Endothelial cell of umbilical vein (primary cell): ENCODE data around the gene IQGAP1. TPM values are rescaled to one million over a fixed set of nuclear protein-coding genes. Genes with fewer than 3 reads are reported as not detected.
A peak's percentile ranks its signal among the peaks of the same experiment; 100 is the strongest.

ENCODE experiments used
- BruUV-seq: library from RNA; stranded (reverse); fragments of 400-500 nt; replicated peaks from 2 replicates; lab custom pipeline; 2021; lab: Mats Ljungman, UMichigan
- CTCF ChIA-PET: fragments of 300-600, 350-600 bp; sonication (Branson Sonifier 250); formaldehyde crosslinking; loops from one replicate; lab custom pipeline; 2021; ENCODE audit warnings: antibody characterized with exemption, inconsistent platforms; lab: Charles Lee
- POLR2A ChIA-PET: fragments of 300-600, 350-600 bp; sonication (Branson Sonifier 250); formaldehyde crosslinking; loops from one replicate; lab custom pipeline; 2021; ENCODE audit warnings: antibody characterized with exemption, inconsistent platforms; lab: Charles Lee
- DNase-seq: peaks from one replicate; pipeline ENCODE4 v3.0.0-alpha.2; 2011; ENCODE audit warnings: low read depth, low spot score
- FAIRE-seq: peaks from 2 replicates; lab custom pipeline; 2011; peaks lifted over from hg19 to GRCh38; lab: Jason Lieb, UNC
- H2AFZ ChIP-seq: 2 replicates; pipeline ENCODE4 v1.6.0; 2012; ENCODE audit warnings: low read depth, low read length, control low read depth, inconsistent platforms
- H3K27ac ChIP-seq: 2 replicates; pipeline ENCODE4 v1.5.1; 2011; ENCODE audit warnings: low read depth, mild to moderate bottlenecking, control low read depth, low read length, moderate library complexity; ENCODE audit not compliant: insufficient read depth
- H3K27me3 ChIP-seq, 2 experiments: 2 replicates each; pipeline versions ENCODE4 v1.6.0 to v1.6.1; 2011; ENCODE audit warnings: low read length in 2 of 2, mixed read lengths in 1 of 2; ENCODE audit not compliant: control insufficient read depth in 2 of 2, insufficient read depth in 2 of 2
- H3K36me3 ChIP-seq, 2 experiments: 2 replicates in 1 of 2; 3 replicates in 1 of 2; pipeline ENCODE4 v1.5.1; 2011; ENCODE audit warnings: low read length in 2 of 2, mild to moderate bottlenecking in 1 of 2, moderate library complexity in 1 of 2; ENCODE audit not compliant: control insufficient read depth in 2 of 2, insufficient read depth in 2 of 2; ENCODE audit errors: extremely low read depth in 1 of 2
- H3K4me1 ChIP-seq: 3 replicates; pipeline ENCODE4 v1.5.1; 2011; ENCODE audit warnings: mild to moderate bottlenecking, low read length; ENCODE audit not compliant: control insufficient read depth, insufficient read depth; ENCODE audit errors: extremely low read depth
- H3K4me2 ChIP-seq: 2 replicates; pipeline ENCODE4 v1.6.1; 2011; ENCODE audit warnings: low read length, control low read depth, mixed read lengths; ENCODE audit not compliant: insufficient read depth
- H3K4me3 ChIP-seq, 3 experiments: fragments of 200-600 bp in 1 of 3; sonication (generic), shearing (Covaris generic) in 1 of 3; replicated peaks in 1 of 3; 2 replicates each; pipeline ENCODE4 v1.5.1; 2011 to 2016; ENCODE audit warnings: control low read depth in 3 of 3, low read length in 3 of 3, mild to moderate bottlenecking in 2 of 3, inconsistent platforms in 1 of 3, low read depth in 1 of 3, moderate library complexity in 1 of 3; ENCODE audit not compliant: insufficient read depth in 1 of 3
- H3K79me2 ChIP-seq: 2 replicates; pipeline ENCODE4 v1.6.0; 2012; ENCODE audit warnings: low read length, inconsistent platforms; ENCODE audit not compliant: control insufficient read depth, insufficient read depth
- H3K9ac ChIP-seq: replicated peaks from 2 replicates; pipeline ENCODE3; 2011; ENCODE audit warnings: low read length, control low read depth; ENCODE audit not compliant: insufficient read depth; ENCODE audit errors: extremely low read depth
- H3K9me1 ChIP-seq: replicated peaks from 3 replicates; pipeline ENCODE4 v1.6.0; 2011; ENCODE audit warnings: mild to moderate bottlenecking, low read length; ENCODE audit not compliant: control insufficient read depth, insufficient read depth; ENCODE audit errors: extremely low read depth
- H3K9me3 ChIP-seq: replicated peaks from 2 replicates; pipeline ENCODE4 v1.5.1; 2012; ENCODE audit warnings: low read length, inconsistent platforms; ENCODE audit not compliant: control insufficient read depth, insufficient read depth
- H4K20me1 ChIP-seq: replicated peaks from 2 replicates; pipeline ENCODE3; 2011; ENCODE audit warnings: mild to moderate bottlenecking, low read length; ENCODE audit not compliant: control insufficient read depth, insufficient read depth; ENCODE audit errors: extremely low read depth
- CTCF ChIP-seq, 2 donors: IDR thresholded peaks; 1 replicate in 1 of 2; 2 replicates in 1 of 2; pipeline ENCODE4 v1.5.1; 2011; ENCODE audit warnings: low read length in 2 of 2, mild to moderate bottlenecking in 2 of 2, moderate library complexity in 2 of 2, control low read depth in 1 of 2, inconsistent platforms in 1 of 2, low read depth in 1 of 2; ENCODE audit not compliant: insufficient read depth in 1 of 2; ENCODE audit errors: extremely low read depth in 1 of 2
- EZH2 ChIP-seq: IDR thresholded peaks from 2 replicates; pipeline ENCODE4 v1.6.1; 2012; ENCODE audit warnings: borderline replicate concordance, low read depth, mild to moderate bottlenecking, moderate library complexity, low read length, inconsistent platforms; ENCODE audit not compliant: severe bottlenecking
- FOS ChIP-seq: IDR thresholded peaks from 2 replicates; pipeline ENCODE4 v1.6.1; 2011; ENCODE audit warnings: mild to moderate bottlenecking, low read length, moderate library complexity, borderline replicate concordance; ENCODE audit not compliant: insufficient read depth
- MAX ChIP-seq: IDR thresholded peaks from 2 replicates; pipeline ENCODE4 v1.6.1; 2011; ENCODE audit not compliant: insufficient read depth, insufficient read length
- MYC ChIP-seq: IDR thresholded peaks from one replicate; pipeline ENCODE4 v1.6.1; 2011; ENCODE audit warnings: mild to moderate bottlenecking, low read depth, low read length
- POLR2AphosphoS5 ChIP-seq: IDR thresholded peaks from 2 replicates; pipeline ENCODE4 v1.6.1; 2012; ENCODE audit warnings: low read depth, mild to moderate bottlenecking, control low read depth, low read length, moderate library complexity; ENCODE audit not compliant: insufficient read depth
- dilution Hi-C: fragments of 300-500 bp; cut with MboI; formaldehyde crosslinking; loops from one replicate; pipeline ENCODE4 v1.15.0; 2019; ENCODE audit warnings: low sequenced_read_pairs; ENCODE audit not compliant: extremely low pct_ligation_motif_present
- intact Hi-C: fragments of 100-400 bp; cut with micrococcal nuclease; formaldehyde crosslinking; loops from one replicate; pipeline ENCODE4 v1.10.0; 2022
- polyA plus RNA-seq, 4 experiments: library from polyadenylated mRNA; depleted of rRNA in 3 of 4; stranded (reverse) in 3 of 4; unstranded in 1 of 4; fragments of >200 nt; gene quantifications; 2 replicates each; pipeline versions ENCODE4 v1.2.1 to v1.2.3, GENCODE V29; 2011 to 2012; ENCODE audit warnings: missing spikeins in 1 of 4
- total RNA-seq: library from RNA; stranded (reverse); gene quantifications from 2 replicates; pipeline ENCODE4 v1.2.3, GENCODE V29; 2021

The IQGAP1 gene
- total and polyA plus RNA-seq, 2 donors (not counting 3 experiments of a cell fraction or from before 2014, with no cell fraction given), result 82.2 to 258 TPM

- Histone ChIP-seq H3K4me1 (peaks cover 5% of the 10 kb centered on the region), H2AFZ (peak within 1 kb of the TSS; percentile 99), H3K27ac (no peak within 1 kb of the TSS), H3K27me3 (no peaks in the 10 kb centered on the region), H3K9me3 (no peaks in the 10 kb centered on the region), H3K4me3 (peak within 1 kb of the TSS; percentile 55 to 90 (median 61)), H4K20me1 (no peaks in the 10 kb centered on the region), H3K9ac (peak within 1 kb of the TSS; percentile 4), H3K4me2 (peak within 1 kb of the TSS; percentile 71), H3K9me1 (no peaks in the 10 kb centered on the region), H3K36me3 (no peaks in the 10 kb centered on the region), H3K79me2 (no peaks in the 10 kb centered on the region)
- CTCF ChIA-PET, result interaction anchor here (0.9 to 1.7 kb wide), 9 partner anchors 8 to 130 kb away, joined by 3 to 6 read pairs (median 4); no protein-coding TSS in a partner anchor
- POLR2A ChIA-PET, result interaction anchor here (1.3 kb wide), 1 partner anchor 36 kb away, joined by 3 read pairs; the partner anchor contains the start of gene IQGAP1
- dilution Hi-C loops (no loop called here), intact Hi-C loops (loop anchor here (2.0 kb wide), 1 partner anchor 37 kb away; the partner anchor contains the start of gene IQGAP1)
- FAIRE-seq (peak; percentile 99), DNase-seq (peak; percentile 96)
- TSS peak; percentile 43 for BruUV-seq
- TF ChIP-seq CTCF (IDR thresholded peaks at IDR 0.05; ENCODE audit: extremely low read depth in 1 of 2, insufficient read depth in 1 of 2, low read depth in 1 of 2, low read length in 2 of 2) (no peak), EZH2 (no peak), FOS (no peak), MYC (no peak), POLR2AphosphoS5 (no peak), MAX (no peak)
Measured at GRCh38 chr15:90352107-90352893, 35.7 kb upstream of the IQGAP1 start, which contains the start of gene ZNF774. Gene ZNF774, plus strand, starts transcription at chr15:90352284. Its CDS starts 2,377 bp downstream, at chr15:90354661.
